GM23338 (cell line): ENCODE data around the gene TENT5C. TPM values are rescaled to one million over a fixed set of nuclear protein-coding genes. Genes with fewer than 3 reads are reported as not detected.

ENCODE experiments used
- ATAC-seq: fragments of 200-7000 bp; cut with Tn5 transposase; 3 replicates; pipeline ENCODE4 v1.9.1; 2020
- DNase-seq: peaks from one replicate; pipeline ENCODE4 v3.0.0-alpha.2; 2015; ENCODE audit warnings: low spot score
- H2AFZ ChIP-seq: fragments of 200-600 bp; sonication (generic); 2 replicates; pipeline ENCODE4 v1.8.0; 2016; ENCODE audit warnings: antibody characterized with exemption, mild to moderate bottlenecking, moderate library complexity
- H3F3A ChIP-seq: fragments of 200-600 bp; sonication (generic); replicated peaks from 2 replicates; pipeline ENCODE4 v1.8.0; 2017; ENCODE audit warnings: antibody characterized with exemption, mixed run types, low read depth
- H3K27ac ChIP-seq: fragments of 200-600 bp; sonication (generic); 2 replicates; pipeline ENCODE4 v1.6.1; 2016; ENCODE audit warnings: low read depth
- H3K27me3 ChIP-seq: fragments of 200-600 bp; sonication (generic); 2 replicates; pipeline ENCODE4 v1.8.0; 2016; ENCODE audit warnings: mild to moderate bottlenecking, mixed run types, moderate library complexity; ENCODE audit not compliant: insufficient read depth
- H3K36me3 ChIP-seq: fragments of 200-600 bp; sonication (generic); 2 replicates; pipeline ENCODE4 v1.8.0; 2016; ENCODE audit warnings: mild to moderate bottlenecking; ENCODE audit not compliant: insufficient read depth
- H3K4me1 ChIP-seq: fragments of 200-600 bp; sonication (generic); 2 replicates; pipeline ENCODE4 v1.8.0; 2016; ENCODE audit warnings: mild to moderate bottlenecking, moderate library complexity; ENCODE audit not compliant: insufficient read depth
- H3K4me2 ChIP-seq: fragments of 200-600 bp; sonication (generic); 2 replicates; pipeline ENCODE4 v1.7.1; 2017; ENCODE audit warnings: mixed run types
- H3K4me3 ChIP-seq: fragments of 200-600 bp; sonication (generic); 2 replicates; pipeline ENCODE4 v1.6.1; 2016; ENCODE audit warnings: mixed run types
- H3K79me2 ChIP-seq: fragments of 200-600 bp; sonication (generic); replicated peaks from 2 replicates; pipeline ENCODE4 v1.8.0; 2017; ENCODE audit warnings: mild to moderate bottlenecking; ENCODE audit not compliant: insufficient read depth
- H3K9me2 ChIP-seq: fragments of 200-600 bp; sonication (generic); 2 replicates; pipeline ENCODE4 v1.8.0; 2017; ENCODE audit not compliant: insufficient read depth
- H4K20me1 ChIP-seq: fragments of 200-600 bp; sonication (generic); replicated peaks from 2 replicates; pipeline ENCODE4 v1.8.0; 2017; ENCODE audit warnings: mild to moderate bottlenecking; ENCODE audit not compliant: insufficient read depth
- H3K27ac Mint-ChIP-seq: 2 replicates; pipeline ENCODE4 v1.8.0; 2020; ENCODE audit warnings: inconsistent platforms, mild to moderate bottlenecking, moderate library complexity, mixed read lengths
- H3K27me3 Mint-ChIP-seq: 3 replicates; pipeline ENCODE4 v1.8.0; 2022; ENCODE audit warnings: low read depth, mild to moderate bottlenecking, moderate library complexity, mixed read lengths, inconsistent platforms; ENCODE audit not compliant: insufficient read depth, poor library complexity
- H3K36me3 Mint-ChIP-seq: 3 replicates; pipeline ENCODE4 v1.8.0; 2021; ENCODE audit warnings: low read depth, mild to moderate bottlenecking, inconsistent platforms, moderate library complexity, mixed read lengths
- H3K4me1 Mint-ChIP-seq: 3 replicates; pipeline ENCODE4 v1.8.0; 2020; ENCODE audit warnings: mild to moderate bottlenecking, inconsistent platforms, mixed read lengths
- H3K4me3 Mint-ChIP-seq: 3 replicates; pipeline ENCODE4 v1.8.0; 2021; ENCODE audit warnings: moderate library complexity, mild to moderate bottlenecking, inconsistent platforms, mixed read lengths
- H3K9me3 Mint-ChIP-seq: 3 replicates; pipeline ENCODE4 v1.8.0; 2020; ENCODE audit warnings: moderate library complexity, mild to moderate bottlenecking, inconsistent platforms, mixed read lengths
- CREB1 ChIP-seq: fragments of 250-450 bp; sonication (Bioruptor Pico); IDR thresholded peaks from 2 replicates; pipeline ENCODE4 v1.5.0; 2020; ENCODE audit warnings: low read depth, mild to moderate bottlenecking, moderate library complexity
- CTCF ChIP-seq, 2 experiments: fragments of 200-600 bp in 1 of 2; sonication (generic) in 1 of 2; conservative IDR thresholded peaks; 2 replicates each; pipeline versions ENCODE4 v1.5.1 to v1.6.1; 2016 to 2017; ENCODE audit warnings: antibody characterized with exemption in 2 of 2, low read depth in 2 of 2, mild to moderate bottlenecking in 2 of 2, moderate library complexity in 1 of 2
- EZH2phosphoT487 ChIP-seq: fragments of 200-600 bp; sonication (generic); IDR thresholded peaks from one replicate; pipeline ENCODE4 v1.8.1; 2018; ENCODE audit warnings: antibody characterized with exemption; ENCODE audit not compliant: unreplicated experiment
- JUNB ChIP-seq: IDR thresholded peaks from one replicate; pipeline ENCODE4 v1.6.1; 2016; ENCODE audit warnings: antibody characterized with exemption; ENCODE audit not compliant: unreplicated experiment
- NANOG ChIP-seq: IDR thresholded peaks from 2 replicates; pipeline ENCODE4 v1.6.1; 2016; ENCODE audit warnings: antibody characterized with exemption, borderline replicate concordance
- REST ChIP-seq: IDR thresholded peaks from one replicate; pipeline ENCODE4 v1.6.1; 2018; ENCODE audit warnings: antibody characterized with exemption; ENCODE audit not compliant: unreplicated experiment
- STAT1 ChIP-seq: IDR thresholded peaks from one replicate; pipeline ENCODE4 v1.6.1; 2016; ENCODE audit warnings: antibody characterized with exemption; ENCODE audit not compliant: unreplicated experiment
- ZNF331 ChIP-seq: fragments of 250-450 bp; sonication (Bioruptor Pico); IDR thresholded peaks from 2 replicates; pipeline ENCODE4 v1.5.0; 2020; ENCODE audit warnings: low read depth, mild to moderate bottlenecking, moderate library complexity
- ZNF462 ChIP-seq: fragments of 250-450 bp; sonication (Bioruptor Pico); IDR thresholded peaks from 2 replicates; pipeline ENCODE4 v1.5.0; 2020; ENCODE audit warnings: mild to moderate bottlenecking, moderate library complexity
- polyA plus RNA-seq: library from polyadenylated mRNA; unstranded; fragments of >200 nt; fragmentation: Nextera tagmentation; extraction: Ambion mirVana; gene quantifications from 2 replicates; pipeline ENCODE4 v1.2.1, GENCODE V29; 2016
- total RNA-seq: library from RNA; depleted of rRNA; stranded (reverse); fragments of >200 nt; shearing (Covaris generic); gene quantifications from 2 replicates; pipeline ENCODE4 v1.2.3, GENCODE V29; 2014

Gene TENT5C
- total and polyA plus RNA-seq, 2 experiments from 2014 or later, result 0.23 to 0.80 TPM

GRCh38 chr1:117567435-117567834 lies 38.4 kb upstream of the TENT5C start:
- no peak overlapping the region for H3K4me3 ChIP-seq
- no peaks in the 10 kb centered on the region for H3K79me2 ChIP-seq
- no peak overlapping the region for H3K4me2 ChIP-seq
- H3K4me1 ChIP-seq, result no peaks in the 10 kb centered on the region
- no peaks in the 10 kb centered on the region for H3K27me3 ChIP-seq
- no peaks in the 10 kb centered on the region for H3K36me3 Mint-ChIP-seq
- H3K9me2 ChIP-seq, result no peaks in the 10 kb centered on the region
- no peak overlapping the region for H3K27ac ChIP-seq
- DNase-seq (no peak), ATAC-seq (no peak)
- no peaks in the 10 kb centered on the region for H3F3A ChIP-seq
- TF ChIP-seq REST (no peak), NANOG (no peak), EZH2phosphoT487 (no peak), JUNB (no peak), ZNF462 (no peak), CTCF (conservative IDR thresholded peaks at IDR 0.05; ENCODE audit: low read depth in 2 of 2) (no peak), ZNF331 (no peak), CREB1 (CRISPR knock-in tag) (no peak), STAT1 (no peak)
- H3K27me3 Mint-ChIP-seq, result peaks cover 4% of the 10 kb centered on the region
- no peak overlapping the region for H2AFZ ChIP-seq
- H3K9me3 Mint-ChIP-seq, result no peaks in the 10 kb centered on the region
- H3K4me1 Mint-ChIP-seq, result no peaks in the 10 kb centered on the region; the same call in 2 of the 3 replicates
- H3K4me3 Mint-ChIP-seq, result no peak overlapping the region
- no peak overlapping the region for H3K27ac Mint-ChIP-seq
- H4K20me1 ChIP-seq, result no peaks in the 10 kb centered on the region
- no peaks in the 10 kb centered on the region for H3K36me3 ChIP-seq
